ENCODE results near the gene SMG6.
A peak's percentile ranks its signal among the peaks of the same experiment; 100 is the strongest.

Gene SMG6

DNA sequence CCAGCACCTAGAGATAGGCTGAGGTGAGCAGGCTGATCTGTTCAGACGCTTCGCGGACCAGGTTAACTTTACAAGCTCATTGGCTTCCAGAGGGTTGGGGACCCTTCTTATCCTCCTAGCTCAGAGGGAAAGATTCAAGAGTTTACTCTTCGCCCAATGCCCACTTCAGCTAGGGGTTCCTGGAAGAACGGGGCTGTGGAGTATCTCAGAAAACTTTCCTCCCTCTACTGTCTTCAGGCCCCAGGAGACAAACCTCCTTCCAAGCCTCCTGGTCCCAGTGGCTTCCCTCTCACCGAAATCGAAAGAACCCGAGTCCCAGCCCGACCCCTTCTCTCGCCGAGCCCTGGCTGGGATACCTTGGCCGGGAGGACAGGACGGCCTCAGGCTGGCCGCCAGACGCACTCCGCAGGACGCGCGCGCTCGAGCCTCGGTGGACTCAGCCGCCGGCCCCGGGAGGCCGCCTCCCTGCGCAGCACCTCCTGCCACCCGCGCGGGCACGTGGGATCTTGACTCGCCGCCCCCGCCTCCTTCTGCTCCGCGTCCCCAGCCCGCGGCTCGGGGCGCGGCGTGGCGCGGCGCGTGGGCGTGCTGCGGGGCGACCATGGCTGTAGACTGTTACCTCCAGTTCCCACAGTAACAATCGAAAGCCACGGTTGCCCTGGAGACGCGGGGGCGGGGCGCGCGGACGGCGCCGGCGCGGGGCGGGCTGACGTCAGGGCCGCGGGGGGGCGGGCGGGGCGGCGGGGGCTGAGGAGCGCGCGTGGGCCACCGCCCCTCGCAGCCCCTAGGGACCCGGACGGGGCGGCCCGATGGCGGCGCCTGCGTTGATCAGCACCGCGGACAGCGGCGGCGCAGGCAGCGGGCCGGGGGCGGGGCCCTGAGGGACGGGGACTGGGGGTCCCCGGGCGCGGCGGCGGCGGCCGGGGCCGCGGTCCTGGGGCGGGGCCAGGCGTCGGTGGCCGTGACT is 254.0 kb downstream of the SMG6 start:
- DNase-seq (ENCODE audit: low spot score) = peak; percentile 63

DNA sequence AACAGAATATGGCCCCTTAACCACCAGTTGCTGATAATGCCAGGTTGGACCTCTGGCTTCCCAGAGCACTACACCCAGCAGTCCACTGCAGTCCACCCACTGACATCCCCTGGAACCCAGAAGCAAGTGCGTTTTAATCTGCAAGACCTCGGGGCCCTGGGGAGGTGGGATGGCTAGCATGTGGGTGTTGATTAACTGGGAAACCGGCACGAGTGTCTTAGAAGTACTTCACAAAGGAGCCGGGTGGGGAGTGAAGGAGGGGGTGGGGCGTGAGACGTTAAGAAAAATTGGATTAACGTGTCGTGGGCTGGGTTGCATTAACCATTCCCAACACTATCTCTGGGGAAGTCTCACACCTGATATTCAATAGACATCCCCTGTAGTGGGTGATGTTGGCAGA is 254.8 kb downstream of the SMG6 start:
- DNase-seq (ENCODE audit: low spot score) = no peak

DNA sequence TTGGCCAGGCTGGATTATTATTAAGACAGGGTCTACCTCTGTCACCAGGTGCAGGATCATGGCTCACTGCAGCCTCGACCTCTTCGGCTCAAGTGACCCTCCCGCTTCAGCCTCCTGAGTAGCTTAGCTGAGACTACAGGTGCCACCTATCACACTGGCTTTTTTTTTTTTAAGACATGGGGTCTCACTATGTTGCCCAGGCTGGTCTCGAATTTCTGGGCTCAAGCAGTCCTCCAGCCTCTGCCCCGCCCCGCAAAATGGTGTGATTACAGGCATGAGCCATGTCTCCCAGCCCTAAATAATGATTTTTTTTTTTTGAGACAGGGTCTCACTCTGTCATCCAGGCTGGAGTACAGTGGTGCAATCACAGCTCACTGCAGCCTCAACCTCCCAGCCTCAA is 256.0 kb downstream of the SMG6 start:
- DNase-seq (ENCODE audit: low spot score) = no peak

DNA sequence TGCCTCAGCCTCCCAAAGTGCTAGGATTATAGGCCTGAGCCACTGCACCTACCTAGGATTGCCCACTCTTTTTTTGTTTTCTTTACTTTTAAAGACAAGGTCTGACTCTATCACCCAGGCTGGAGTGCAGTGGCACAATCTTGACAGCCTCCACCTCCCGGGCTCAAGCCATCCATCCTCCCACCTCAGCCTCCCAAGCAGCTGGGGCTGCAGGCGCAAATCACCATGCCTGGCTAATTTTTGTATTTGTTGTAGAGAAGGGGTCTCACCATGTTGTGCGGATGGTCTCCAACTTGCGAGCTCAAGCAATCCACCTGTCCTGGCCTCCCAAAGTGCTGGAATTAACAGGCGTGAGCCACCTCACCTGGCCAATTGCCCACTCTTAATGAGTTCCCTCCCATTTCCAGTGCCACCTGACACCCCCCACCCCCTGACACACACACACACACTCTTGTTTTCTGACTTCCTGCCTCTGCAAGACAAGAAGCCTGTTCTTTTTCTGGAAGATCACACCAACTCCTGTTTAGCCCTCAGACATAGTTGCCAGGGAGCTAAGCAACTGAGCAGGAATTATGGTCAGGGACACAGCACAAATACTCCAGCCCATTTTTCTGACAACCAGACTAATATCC is 259.2 kb downstream of the SMG6 start:
- no peak for DNase-seq (ENCODE audit: low spot score)

DNA sequence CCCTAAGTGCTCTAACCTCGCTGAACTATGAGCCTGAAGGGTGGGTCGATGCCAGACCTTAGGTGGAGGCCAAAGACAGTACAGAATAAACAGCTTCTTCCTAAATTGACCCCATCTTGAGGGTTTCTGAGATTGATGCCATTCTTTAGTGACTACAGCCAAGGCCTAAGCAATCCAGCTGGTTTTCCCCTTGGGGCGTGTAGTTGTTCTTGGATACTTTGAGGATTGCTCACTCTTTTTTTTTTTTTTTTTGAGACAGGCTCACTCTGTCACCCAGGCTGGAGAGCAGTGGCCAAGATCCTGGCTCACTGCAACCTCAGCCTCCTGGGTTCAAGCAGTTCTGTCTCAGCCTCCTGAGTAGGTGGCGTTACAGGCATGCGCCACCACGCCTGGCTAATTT is 259.8 kb downstream of the SMG6 start:
- DNase-seq (ENCODE audit: low spot score) = no peak

DNA sequence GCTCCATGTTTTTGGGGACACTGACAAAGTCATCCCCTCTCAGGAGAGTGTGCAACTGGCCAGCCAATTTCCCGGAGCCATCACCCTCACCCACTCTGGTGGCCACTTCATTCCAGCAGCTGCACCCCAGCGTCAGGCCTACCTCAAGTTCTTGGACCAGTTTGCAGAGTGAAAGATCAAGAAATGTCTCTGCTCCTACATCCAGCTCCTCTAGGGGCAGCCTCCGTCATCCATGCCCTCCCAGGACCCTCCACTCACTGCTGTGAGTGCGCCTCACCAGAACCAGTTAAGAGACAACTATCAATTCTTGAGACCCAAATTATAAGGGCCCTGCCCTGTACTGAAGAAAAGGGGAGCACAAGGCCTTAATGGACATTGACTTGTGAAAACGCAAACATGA is 260.7 kb downstream of the SMG6 start:
- DNase-seq (ENCODE audit: low spot score) = no peak

DNA sequence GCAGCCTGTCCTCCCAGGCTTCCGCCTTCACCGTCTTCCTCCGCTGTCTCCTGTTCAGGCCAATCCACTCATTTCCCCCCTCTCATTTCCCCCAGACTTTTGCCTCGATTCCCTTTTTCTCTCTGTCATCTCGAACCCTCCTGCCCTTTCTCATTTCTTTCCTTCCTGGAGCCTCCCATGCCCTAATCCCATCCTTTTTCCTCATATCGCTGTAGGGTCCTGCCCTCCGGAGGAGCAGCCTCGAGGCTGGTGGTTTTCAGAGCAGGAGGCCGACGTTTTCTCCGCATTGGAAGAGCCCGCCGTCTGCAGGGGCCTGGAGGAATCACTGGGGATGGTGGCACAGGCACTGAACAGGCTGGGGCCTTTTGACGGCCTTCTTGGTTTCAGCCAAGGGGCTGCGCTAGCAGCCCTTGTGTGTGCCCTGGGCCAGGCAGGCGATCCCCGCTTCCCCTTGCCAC is 261.2 kb downstream of the SMG6 start:
- no peak for DNase-seq (ENCODE audit: low spot score)

DNA sequence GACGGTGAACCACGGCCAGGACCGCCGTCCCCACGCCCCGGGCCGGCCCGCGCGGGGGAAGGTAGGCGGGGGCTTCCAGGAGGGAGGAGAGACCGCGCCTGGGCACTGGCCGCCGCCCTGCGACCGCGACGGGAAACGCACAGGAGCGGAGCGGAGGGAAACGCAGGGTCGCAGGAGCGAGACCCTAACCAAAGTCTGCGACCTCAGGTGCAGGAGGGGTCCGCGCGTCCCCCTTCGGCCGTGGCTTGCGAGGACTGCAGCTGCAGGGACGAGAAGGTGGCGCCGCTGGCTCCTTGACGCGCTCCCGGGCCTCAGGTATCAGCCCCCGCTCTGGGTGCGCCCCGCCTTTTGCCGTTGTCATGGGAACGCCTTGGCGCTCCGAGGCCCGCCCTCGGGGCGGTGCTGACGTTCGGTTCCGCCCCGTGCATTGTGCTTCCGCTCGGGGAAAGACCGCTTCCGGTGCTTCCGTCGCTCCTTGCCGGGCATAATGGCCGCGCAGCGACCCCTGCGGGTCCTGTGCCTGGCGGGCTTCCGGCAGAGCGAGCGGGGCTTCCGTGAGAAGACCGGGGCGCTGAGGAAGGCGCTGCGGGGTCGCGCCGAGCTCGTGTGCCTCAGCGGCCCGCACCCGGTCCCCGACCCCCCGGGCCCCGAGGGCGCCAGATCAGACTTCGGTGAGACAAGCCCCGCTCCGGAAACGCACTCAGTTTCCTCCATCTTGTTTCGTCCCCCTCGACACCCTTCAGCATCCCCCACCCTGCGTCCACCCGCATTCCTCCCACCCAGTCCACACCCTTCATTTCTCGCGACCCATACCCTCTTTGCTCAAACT is 261.8 kb downstream of the SMG6 start, which contains the start of gene OVCA2:
Gene OVCA2 (plus strand): TSS at position 462 of the 829 bp plus-strand sequence. CDS start 26 bp downstream, at position 488.
- DNase-seq (ENCODE audit: low spot score) = peak; percentile 81

DNA sequence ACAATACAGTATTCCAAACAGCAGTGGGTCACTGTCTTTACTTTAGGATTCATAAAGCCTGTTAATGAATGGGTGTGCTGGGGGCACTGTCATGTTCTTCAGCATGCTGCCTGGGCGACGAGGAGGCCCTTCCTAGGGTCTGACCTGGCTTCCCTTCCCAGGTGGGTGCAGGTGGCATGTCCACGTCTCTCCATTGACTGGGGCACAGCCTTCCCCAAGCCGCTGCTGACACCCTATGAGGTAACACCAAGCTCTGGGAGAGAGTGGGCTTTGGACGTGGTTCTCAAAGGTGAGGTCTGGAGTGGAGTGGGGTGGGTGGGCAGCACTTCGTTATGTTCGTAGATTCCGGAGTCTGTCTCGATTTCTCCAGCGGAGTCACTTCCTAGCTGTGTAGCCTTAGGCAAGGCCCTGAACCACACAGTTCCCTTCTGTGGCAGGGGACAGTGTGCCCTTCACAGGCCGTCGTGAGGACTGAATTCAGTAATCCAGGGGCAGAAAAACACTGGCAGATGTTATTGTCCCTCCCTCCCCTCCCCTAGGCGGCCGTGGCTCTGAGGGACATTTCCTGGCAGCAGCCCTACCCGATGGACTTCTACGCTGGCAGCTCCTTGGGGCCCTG is 262.5 kb downstream of the SMG6 start:
- DNase-seq (ENCODE audit: low spot score) = no peak

DNA sequence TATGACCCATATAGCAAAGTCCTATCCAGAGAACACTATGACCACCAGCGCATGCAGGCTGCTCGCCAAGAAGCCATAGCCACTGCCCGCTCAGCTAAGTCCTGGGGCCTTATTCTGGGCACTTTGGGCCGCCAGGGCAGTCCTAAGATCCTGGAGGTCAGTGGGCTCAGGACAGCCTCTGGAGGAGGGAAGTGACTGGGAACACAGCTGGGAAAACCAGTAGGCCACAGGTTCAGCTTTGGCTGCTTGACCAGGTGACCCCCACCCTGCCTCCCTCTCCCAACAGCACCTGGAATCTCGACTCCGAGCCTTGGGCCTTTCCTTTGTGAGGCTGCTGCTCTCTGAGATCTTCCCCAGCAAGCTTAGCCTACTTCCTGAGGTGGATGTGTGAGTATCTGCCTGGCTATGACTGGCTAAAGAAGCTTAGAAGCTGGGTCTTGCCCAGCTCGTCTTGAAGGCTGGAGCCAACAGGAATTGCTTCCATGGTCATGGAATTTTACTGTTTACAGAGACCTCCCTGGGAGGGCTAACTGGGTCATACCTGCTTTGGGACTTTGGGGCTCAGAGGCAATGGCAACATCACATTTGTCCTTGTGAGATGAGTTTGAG is 263.3 kb downstream of the SMG6 start:
- DNase-seq (ENCODE audit: low spot score) = no peak

DNA sequence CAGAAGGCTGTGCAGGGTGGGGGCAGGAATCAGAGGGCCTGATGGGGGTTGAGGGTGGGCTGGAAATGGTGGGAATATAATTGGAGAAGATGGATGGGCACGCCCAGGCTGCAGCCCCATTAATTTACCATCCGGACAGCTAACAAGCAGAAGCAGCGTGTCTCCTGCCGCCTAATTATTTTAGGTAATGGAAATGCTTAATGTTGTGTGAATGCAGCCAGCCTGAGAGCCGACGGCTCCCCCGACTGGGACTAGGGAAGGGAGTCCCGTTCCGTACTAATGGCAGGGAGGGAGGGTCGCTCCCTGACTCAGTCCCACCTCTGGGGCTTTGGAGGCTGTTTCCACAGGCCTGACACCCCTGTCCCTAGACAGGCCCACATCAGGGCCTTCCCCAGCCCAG is 266.4 kb downstream of the SMG6 start:
- no peak for DNase-seq (ENCODE audit: low spot score)

DNA sequence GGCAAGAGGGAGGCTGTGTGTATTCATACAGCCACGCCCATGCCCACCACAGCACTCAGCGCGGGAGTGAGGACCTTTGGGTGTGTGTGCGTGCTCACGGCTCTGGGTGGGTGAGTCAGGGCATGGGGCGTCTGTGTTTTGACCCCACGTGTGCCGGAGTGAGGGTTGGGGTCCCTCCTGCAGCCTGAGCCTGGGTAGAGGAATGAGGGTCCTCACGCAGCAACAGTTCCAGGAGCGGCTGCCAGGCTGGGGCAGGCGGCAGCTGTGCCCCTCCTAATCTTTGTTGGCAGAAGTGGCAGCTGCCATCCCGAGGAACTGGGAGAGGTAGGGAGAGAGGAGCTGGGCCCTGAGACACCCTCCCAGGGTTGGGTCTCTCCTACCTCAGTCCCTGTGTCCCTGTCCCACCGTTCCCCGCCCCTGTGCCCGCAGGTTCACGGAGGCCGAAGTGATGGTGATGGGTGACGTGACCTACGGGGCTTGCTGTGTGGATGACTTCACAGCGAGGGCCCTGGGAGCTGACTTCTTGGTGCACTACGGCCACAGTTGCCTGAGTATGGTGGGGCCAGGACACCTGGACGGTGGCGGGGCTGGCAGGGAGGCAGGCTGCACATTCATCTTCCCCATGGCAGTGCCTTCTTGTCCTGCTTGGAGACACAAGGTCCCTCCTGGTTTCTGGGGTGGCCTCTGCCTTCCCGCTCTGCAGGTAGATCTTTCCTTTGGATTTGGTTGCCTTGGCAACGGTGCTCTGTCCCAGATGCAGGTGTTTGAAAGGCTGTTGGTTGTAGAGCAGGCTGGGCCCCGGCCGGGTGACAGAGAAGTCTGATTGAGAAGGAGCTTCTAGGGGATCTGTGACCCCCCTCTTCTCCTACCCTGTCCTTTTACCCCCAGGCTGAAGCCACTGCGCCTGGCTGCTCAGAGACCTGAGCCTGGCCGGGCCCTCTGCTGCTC is 267.8 kb downstream of the SMG6 start:
- DNase-seq (ENCODE audit: low spot score) = no peak

DNA sequence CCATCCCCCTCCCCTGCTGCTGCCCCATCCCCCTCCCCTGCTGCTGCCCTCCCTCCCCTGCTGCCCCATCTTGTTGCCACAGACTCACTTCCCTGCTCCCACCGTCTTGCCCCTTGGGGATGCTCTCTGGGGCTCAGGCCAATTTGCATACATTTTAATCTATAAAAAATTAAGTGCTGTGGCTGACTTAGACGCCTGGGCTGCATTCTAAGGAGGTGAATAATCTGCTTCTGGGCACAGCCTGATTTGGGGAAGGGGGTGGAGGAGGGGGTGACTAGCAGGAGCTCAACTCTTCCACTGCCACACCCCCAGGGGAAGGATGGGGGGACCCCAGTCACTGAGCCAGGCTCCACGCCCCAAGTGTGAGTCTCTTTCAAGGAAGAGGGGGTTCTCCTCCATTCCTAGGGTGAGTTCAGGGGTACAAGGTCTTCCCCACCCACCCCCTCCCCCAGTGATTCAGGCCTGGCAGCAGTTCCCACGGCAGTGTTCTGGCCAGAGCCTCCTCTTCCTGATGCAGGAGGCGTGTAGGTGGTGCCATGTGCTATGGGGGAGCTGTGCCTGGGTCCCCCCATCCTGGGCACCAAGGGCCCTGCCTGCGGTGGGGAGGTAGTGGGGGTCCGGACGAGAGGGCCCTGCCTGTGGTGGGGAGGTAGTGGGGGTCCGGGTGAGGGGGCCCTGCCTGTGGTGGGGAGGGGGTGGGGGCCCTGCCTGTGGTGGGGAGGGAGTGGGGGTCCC is 268.6 kb downstream of the SMG6 start:
- no peak for DNase-seq (ENCODE audit: low spot score)

DNA sequence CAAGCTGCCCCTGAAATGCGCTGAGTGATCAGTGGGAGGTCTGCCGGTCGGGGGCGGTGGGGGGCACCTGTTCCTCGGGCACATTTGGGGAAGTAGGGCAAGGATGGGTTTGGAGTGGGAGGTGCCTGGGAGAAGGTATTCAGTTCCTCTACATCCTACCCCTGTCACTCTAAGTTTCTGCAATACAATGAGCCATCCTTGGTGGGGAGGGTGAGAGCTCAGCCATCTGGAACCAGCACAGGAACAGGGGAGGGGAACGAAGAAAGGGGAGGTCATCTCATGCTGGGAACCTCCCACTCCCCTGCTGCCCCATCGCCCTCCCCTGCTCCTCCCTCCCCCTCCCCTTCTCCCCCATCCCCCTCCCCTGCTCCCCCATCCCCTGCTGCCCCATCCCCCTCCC is 269.4 kb downstream of the SMG6 start:
- no peak for DNase-seq (ENCODE audit: low spot score)

DNA sequence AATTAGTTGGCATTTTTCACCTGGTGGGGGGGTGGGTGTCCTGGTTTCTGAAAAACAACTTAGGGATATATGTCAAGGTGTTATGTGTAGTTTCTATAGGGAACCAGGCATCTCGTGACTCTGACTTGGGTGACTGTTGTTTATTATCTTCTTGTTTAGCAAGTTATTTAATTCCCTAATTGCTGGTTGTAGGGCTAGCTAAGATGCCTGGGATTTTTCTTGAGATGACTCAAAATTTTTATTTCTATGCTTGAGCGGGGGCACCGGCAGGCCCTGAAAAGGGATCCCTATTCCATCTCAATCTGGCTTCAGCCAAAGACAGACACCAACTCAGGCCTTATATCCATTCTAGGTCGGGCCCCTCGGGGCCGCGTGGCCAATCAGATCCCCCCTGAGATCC is 270.4 kb downstream of the SMG6 start:
- DNase-seq (ENCODE audit: low spot score) = no peak

DNA sequence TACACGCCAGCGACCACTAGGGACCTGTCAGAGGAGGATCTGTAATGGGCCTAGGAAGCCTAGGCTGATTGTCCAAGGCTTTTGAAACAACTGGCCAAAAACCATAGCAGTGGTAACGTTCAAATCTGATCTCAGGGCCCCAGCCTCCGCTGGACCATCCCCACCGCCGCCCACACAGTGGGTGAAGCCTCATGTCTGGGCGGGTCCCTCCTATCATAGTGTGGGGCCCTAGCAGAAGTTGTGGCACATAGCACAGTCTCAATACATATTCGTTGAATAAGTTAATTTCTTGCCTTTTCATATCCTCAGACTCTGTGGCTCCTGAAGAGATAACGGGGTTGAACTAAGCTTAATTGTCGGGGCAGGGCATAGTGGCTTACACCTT is 272.8 kb downstream of the SMG6 start:
- DNase-seq (ENCODE audit: low spot score) = no peak

DNA sequence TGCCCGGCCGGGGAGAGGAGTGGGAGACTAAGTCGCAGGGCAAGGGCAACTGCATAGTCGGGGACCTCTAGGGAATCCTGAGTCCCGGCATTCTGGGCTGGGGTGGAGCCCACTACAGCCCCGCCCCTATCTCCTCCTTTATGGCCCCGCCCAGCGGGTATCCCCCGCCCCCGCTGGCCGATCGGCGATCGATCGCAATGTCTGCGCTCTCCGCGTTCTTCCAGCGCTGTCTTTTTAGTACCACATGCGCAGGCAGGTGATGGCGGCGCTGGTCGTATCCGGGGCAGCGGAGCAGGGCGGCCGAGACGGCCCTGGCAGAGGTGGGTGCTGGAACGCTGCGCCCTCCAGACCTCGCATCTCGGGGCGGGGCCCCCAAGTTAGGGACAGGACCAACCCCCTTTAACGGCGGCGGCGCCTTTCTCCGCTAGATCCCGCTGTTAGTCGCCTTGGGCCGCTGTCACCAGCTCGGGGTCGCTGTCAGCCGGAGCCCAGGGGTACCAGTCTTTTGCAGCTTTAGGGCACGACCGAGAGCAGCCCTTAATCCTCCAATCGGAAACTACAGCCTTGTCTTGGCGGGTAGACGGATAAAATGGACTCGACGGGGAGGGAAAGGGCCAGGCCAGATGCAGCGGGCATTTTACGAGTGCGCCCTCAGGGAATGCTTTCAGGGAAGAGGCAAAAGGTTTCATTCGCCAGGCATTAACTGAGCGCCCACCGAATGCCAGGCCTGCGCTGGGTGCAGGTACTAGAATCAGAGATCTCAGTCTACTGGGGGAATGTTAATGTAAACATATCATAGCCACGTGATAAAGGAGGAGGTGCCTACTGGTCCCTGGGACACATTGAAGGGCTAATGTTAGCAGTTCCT is 273.4 kb downstream of the SMG6 start, which contains the start of gene DPH1:
Gene DPH1 (plus strand): TSS at position 243 of the 868 bp plus-strand sequence. CDS start 17 bp downstream, at position 260.
- peak; percentile 94 for DNase-seq (ENCODE audit: low spot score)

DNA sequence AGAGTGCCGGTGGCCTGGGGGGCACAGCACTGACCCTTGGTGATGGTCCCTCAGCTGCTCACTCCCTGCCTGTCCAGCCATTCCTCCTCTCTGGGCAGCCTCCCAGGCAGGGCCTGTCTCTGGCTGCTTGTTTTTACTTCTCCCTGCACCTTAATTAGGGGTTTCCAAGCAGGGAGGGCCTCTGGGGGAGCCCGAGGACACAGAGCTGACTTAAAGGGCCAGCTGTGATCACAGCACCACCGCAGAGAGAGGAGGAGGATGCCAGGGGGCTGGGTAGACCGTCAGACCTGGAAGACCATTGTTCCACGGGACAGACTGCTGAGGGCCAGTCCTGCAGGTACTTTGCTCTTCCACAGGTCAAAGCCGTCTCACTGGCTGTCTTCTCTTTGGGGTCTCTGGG is 274.8 kb downstream of the SMG6 start:
- DNase-seq (ENCODE audit: low spot score) = no peak

DNA sequence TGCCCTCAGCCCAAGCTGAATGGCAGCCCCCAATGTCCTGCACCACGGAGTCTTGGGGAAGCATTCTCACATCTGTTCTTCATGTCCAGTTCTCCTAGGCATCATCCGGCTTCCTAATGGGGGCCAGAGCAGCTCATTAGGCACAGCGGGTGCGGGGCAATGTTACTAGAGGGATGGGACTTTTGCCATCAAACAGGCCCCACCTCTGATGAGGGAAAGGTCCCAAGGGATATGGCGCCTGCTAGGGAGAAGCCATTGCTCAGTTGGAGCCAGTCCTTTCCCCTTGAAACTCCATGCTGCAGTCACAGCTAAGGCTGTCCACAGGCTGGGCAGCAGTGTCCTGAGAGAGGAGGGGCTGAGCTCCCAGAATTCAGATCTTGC is 275.4 kb downstream of the SMG6 start:
- DNase-seq (ENCODE audit: low spot score) = no peak
